T-helper 1 cell (primary cell): ENCODE results near the gene FER.
A peak's percentile ranks its signal among the peaks of the same experiment; 100 is the strongest.
"Not testable (repeated sequence)": the region's sequence is repeated elsewhere in the genome, so short reads cannot be mapped to it uniquely, and the experiment has no call there.

ENCODE experiments used
- DNase-seq, 5 donors: peaks; one replicate each; pipeline ENCODE4 v3.0.0-alpha.2; 2012 to 2020

FER gene

GRCh38 chr5:108747111-108747773 is 455 bp upstream of the FER start:
- no peak for DNase-seq

DNA sequence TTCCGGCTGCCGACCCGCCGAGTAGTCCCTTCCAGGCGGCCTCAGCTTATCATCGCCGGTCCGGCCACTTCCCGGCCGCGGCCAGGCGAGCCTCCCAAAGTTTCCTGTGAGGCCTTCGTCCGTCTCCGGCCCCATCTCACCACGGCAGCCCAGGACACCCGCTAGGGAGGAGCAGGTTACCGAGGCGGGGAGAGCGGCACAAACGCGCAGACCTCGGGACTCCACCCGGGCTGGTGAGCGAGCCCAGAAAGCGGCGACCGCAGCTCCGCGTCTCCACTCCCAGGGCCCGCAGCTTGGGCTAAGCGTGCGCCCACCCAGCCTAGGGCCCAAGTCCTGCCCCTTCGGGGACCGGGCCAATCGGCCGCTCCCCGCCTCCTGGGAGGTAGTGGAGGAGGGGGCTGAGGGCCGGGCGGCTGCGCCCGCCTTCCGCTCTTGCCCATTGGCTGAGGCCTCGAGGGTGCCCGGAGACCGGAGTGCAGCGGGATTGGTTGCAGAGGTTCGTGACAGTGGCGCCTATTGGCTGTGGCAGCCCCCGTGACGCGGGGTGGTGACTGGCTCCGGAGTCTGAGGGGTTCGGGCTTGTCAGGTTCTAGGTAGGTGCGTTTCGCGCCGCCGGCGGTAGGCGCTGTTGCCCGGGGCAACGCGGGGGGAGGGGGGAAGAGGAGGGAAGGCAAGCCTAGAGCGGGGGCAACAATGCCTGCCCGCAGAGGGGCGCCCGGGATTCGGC is 867 bp downstream of the FER start:
- peak; percentile 91 to 96 (median 96) for DNase-seq

GRCh38 chr5:108749128-108749861 is 1.6 kb downstream of the FER start:
- peak in 1 of 5 donors; percentile 60 for DNase-seq

- no peak for DNase-seq
These were observed 5.6 kb downstream of the FER start for GRCh38 chr5:108753331-108753730.

- no peak for DNase-seq
These were observed 6.2 kb downstream of the FER start for GRCh38 chr5:108753877-108754276.

DNA sequence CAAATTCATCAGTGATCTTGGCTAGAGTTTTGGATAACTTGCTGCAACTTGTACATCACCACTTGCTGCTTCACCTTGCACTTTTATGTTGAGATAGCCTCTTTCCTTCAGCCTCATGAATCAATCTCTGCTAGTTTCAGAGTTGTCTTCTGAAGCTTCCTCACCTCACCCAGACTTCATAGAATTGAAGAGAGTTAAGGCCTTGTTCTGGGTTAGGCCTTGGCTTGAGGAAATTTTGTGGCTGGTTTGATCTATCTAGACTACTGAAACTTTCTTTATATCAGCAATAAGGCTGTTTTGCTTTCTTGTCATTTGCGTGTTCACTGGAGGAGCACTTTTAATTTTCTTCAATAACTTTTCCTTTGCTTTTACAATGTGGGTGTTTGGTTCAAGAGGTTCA is 12.8 kb downstream of the FER start:
- no peak for DNase-seq

GRCh38 chr5:108762660-108763059 is 15.0 kb downstream of the FER start:
- DNase-seq = no peak

- no peak for DNase-seq
These were observed 15.7 kb downstream of the FER start for GRCh38 chr5:108763222-108763916.

- DNase-seq = no peak
These were observed 17.9 kb downstream of the FER start for GRCh38 chr5:108765647-108766046.

DNA sequence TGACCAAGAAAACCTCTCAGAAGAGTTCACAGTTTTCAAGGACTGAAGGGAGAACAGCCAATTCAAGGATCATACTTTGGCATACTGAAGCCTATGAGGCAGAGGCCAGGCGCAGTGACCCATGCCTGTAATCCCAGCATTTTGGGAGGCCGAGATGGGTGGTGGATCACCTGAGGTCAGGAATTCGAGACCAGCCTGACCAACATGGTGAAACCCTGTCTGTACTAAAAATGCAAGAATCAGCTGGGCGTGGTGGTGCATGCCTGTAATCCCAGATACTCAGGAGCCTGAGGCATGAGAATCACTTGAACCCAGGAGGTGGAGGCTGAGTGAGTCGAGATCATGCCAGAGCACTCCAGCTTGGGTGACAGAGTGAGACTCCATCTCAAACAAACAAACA is 19.2 kb downstream of the FER start:
- DNase-seq = not testable (repeated sequence)

- DNase-seq = no peak
These were observed 21.7 kb downstream of the FER start for GRCh38 chr5:108769352-108769751.

DNA sequence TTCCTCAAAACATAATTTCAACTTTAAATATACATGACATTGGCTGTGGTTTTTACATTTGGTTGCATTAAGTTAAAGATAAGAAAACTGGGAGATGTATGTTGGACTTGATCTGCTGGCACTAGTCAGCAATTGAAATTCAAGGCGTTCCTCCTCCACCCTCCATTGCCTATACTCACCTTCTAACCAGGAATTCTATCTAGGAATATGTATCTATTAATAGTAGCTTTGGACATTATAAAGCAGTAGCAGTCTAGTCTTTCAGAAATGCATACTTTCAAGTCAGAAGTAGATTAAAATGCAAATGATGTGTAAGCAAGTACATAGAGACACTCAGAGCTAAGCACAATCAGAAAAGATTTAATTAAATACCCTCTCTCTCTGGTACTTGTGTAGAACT is 24.9 kb downstream of the FER start:
- DNase-seq = no peak

DNA sequence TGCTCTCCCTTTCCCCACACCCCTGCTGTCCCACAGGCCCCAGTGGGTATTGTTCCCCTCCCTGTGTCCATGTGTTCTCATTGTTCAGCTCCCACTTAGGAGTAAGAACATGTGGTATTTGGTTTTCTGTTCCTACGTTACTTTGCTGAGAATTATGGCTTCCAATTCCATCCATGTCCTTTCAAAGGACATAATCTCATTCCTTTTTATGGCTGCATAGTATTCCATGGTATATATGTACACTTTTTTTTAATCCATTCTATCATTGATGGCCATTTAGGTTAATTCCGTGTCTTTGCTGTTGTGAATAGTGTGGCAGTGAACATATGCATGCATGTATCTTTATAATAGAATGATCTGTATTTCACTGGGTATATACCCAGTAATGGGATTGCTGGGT is 25.6 kb downstream of the FER start:
- no peak for DNase-seq

DNA sequence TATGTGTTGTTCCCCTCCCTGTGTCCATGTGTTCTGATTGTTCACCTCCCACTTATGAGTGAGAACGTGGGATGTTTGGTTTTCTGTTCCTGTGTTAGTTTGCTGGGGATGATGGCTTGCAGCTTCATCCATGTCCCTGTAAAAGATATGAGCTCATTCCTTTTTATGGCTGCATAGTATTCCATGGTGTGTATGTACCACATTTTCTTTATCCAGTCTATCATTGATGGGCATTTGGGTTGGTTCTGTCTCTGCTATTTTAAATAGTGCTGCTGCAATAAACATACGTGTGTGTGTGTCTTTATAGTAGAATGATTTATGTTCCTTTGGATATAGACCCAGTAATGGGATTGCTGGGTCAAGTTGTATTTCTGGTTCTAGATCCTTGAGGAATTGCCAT is 26.4 kb downstream of the FER start:
- DNase-seq = not testable (repeated sequence)

DNA sequence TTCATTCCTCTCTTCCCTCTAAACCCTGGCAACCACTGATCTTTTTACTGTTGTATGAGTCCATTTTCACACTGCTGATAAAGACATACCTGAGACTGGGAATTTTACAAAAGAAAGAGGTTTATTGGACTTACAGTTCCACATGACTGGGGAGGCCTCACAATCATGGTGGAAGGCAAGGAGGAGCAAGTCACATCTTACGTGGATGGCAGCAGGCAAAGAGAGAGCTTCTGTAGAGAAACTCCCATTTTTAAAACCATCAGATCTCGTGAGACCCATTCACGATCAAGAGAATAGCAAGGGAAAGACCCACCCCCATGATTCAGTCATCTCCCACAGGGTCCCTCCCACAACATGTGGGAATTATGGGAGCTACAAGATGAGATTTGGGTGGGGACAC is 29.9 kb downstream of the FER start:
- DNase-seq = not testable (repeated sequence)

GRCh38 chr5:108784577-108784976 is 36.9 kb downstream of the FER start:
- not testable (repeated sequence) for DNase-seq

GRCh38 chr5:108786806-108787483 is 39.2 kb downstream of the FER start:
- DNase-seq = no peak

GRCh38 chr5:108788142-108788541 is 40.4 kb downstream of the FER start:
- no peak for DNase-seq

DNA sequence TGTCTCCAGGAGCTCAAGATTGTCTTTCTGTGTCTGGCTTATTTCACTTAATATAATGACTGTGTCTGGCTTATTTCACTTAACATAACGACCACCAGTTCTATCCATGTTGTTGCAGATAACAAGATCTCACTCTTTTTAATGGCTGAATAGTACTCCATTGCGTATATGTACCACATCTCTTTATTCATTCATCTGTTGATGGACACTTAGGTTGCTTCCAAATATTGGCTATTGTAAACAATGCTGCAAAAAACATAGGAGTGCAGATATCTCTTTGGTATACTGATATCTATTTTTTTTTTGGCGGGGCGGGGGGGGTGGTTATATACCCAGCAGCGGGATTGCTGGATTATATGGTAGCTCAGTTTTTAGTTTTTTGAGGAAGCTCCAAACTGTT is 45.5 kb downstream of the FER start:
- DNase-seq = no peak

DNA sequence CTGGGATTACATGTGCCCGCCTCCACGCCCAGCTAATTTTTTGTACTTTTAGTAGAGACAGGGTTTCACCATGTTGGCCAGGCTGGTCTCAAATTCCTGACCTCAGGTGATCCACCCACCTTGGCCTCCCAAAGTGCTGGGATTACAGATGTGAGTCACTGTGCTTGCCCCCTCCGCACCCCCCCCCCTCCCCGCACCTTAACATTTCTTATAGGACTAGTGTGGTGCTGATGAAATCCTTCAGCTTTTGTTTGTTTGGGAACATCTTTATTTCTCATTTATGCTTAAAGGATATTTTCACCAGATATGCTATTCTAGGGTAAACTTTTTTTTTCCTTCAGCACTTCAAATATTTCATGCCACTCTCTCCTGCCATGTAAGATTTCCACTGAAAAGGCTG is 46.7 kb downstream of the FER start:
- not testable (repeated sequence) for DNase-seq

GRCh38 chr5:108797396-108797795 is 49.7 kb downstream of the FER start:
- DNase-seq = no peak

DNA sequence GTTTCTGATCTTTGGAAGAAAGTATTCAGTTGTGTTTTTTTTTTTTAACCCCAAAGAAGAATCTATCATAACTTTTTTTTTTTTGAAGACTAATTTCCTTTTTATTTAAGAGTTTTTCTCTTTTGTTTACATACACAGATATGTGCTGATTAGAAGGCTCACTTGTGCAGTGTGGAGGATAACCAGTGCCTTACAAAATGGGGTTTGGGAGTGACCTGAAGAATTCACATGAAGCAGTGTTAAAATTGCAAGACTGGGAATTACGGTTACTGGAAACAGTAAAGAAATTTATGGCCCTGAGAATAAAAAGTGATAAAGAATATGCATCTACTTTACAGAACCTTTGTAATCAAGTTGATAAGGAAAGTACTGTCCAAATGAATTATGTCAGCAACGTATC is 50.3 kb downstream of the FER start:
- no peak for DNase-seq
